NCI-H2029 (cell line): ENCODE data around the gene TMA7.

ENCODE experiments used
- DNase-seq: peaks from one replicate; lab custom pipeline; 2025; lab: John Stamatoyannopoulos, UW

TMA7 gene

DNA sequence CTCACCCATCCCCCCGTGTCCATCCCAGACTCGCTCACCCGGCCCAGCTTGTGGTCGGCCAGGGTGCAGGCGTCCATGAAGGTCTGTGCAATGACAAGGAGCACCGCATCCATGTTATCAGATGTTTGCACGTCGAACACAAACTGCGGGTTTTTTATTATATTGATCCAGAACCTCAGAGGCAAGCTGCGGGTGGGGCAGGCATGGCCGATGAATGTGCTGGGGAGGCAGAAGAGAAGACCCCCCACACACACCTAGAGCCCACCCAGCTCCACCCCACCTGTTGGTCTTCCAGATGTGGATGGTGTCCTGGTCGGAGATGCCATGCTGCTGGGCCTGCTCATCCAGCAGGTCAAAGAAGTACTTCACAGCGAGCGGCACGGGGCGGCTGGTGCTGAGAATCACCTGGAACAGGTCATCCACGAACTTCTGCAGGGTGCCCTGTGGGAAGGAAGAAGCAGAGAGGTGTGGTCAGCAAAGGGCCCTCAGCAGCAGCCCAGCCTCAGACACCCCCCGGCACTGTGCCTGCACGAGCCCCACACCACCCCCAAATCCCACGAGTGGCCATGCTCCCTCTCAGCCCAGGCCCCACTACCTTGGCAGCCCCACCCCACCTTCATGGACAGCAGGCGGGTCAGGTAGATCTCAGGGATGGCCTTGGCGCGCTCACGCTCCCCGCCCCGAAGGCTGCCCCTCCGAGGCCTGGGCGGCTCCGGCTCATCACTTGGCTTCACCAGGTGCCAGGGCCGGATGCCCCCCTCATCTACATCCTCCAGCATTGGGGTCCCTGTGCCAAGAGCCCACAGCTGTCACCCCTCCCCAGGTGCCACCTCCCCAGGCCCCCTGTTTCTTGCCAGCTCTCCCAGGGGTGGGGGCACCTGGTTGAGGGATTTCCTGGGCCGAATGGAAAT lies 30.5 kb upstream of the TMA7 start:
- no peak for DNase-seq

DNA sequence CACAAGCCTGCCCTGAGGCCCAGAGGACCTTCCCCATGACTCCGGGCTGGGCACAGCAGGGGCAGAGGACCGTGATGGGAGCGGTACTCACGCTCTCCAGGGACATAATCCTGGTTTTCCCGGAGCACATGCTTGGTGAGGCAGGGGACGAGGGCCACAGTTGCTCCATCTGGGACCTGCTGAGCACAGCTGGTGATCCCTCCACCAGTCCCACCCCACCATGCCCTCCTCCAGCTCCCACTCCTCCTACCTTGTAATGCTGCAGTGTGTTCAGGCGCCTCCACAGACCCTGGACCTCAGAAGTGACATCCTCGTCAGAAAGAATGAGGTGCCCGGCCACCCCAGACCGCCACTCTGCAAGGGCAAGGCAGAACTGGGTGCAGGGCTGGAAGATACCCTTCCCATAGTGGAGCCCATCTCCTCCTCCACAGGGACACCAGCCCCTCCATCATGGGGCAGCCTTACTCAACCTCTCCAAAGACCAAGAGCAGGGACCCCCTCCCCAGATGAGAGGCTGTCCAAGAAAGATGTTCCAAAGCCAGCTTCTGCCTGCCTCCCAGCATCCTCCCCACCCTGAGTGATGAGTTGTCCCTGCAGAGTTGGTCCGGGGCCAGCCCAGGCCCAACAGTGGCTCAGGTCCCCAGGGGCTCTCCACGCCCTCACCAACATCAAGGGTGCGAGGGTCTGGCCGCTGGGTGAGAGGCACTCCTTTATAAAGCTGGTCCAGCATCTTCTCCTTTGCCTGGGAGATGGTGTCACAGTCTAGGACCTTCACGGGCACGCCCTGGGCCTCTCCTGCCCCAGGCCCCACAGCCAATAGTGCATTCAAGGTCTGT lies 29.6 kb upstream of the TMA7 start:
- no peak for DNase-seq

DNA sequence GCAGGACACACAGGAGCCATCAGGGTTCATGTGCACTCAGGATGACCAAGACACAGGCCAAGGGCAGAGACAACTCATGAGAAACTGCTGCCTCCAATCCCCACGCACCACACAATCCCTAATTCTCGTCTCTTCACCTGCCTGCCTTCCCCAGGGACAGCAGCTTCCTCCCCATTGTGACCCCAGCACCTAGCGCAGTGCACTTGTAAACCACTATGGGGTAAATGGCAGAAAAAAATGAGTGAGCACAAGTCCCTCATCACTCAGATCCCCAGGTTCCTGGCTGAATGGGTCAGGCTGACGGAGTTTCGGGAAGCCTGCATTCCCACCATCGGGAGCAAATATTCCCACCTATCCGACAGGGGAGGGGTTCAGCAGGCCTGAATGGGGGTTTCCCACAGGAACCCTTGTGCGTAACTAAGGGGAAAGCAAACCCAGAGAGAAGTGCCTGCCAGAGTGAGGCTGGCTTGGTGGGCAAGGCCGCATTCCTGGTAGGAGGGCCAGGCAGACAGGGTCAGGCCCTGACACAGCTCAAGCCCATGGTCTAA lies 28.9 kb upstream of the TMA7 start:
- no peak for DNase-seq

DNA sequence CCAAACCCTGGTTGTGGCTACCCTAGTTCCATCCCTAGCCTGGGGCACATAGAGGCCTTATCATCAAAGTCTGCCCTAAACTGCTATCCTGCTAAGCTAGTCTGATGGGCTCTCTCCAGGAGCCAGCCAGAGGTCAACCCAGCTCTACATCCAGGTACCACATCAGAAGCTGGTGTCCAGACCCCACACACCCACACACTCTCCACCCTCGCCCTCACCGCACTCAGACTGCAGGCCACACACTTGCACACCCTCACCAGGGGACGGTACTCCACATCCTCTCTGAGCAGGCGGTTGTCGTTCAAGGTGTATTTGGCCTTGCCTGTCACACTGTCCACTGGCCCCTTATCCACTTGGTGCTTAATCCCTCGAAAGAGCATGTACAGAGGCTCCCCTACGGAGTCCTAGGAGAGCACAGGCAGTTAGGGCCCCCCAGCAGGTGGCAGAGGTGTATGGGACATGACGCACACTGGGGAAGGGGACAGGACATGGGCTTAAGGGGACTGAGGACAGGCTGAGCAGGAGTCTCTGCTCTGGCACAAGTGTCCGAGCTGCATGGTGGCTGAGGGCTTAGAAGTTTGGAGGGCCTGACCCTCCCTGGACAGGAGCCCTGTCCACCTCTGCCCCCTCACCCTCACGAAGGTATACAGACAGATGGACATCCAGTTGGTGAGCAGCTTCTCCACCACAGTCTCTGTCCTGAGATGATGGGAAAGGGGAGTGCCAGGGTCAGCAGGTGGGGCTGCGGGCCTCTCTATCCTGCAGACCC lies 28.3 kb upstream of the TMA7 start:
- no peak for DNase-seq

- DNase-seq: no peak
Observed at GRCh38 chr3:48412375-48413001, 27.6 kb upstream of the TMA7 start.

- DNase-seq: no peak
Observed at GRCh38 chr3:48413086-48413485, 27.0 kb upstream of the TMA7 start.

DNA sequence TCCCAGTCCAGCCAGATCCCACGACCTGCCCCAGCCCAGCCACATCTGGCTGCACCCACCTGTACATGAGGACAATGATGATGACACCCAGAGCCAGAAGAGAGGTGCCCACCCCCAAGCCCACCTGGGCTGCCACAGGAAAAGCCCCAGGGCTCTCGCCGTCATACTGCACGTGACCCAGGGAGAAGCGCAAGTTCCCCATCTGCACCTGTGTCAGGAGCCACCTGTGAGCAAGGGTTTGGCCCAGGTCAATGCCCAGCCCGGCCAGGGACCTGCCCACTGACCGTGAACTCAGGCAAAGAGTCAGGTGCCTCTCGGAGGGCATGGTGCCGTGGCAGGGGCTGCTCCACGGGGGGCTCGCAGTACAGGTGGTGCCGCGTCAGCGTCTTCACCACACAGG lies 26.4 kb upstream of the TMA7 start:
- no peak for DNase-seq

- DNase-seq: no peak
Observed at GRCh38 chr3:48414376-48415250, 25.4 kb upstream of the TMA7 start.

- no peak for DNase-seq
Observed at GRCh38 chr3:48415251-48415953, 24.7 kb upstream of the TMA7 start.

DNA sequence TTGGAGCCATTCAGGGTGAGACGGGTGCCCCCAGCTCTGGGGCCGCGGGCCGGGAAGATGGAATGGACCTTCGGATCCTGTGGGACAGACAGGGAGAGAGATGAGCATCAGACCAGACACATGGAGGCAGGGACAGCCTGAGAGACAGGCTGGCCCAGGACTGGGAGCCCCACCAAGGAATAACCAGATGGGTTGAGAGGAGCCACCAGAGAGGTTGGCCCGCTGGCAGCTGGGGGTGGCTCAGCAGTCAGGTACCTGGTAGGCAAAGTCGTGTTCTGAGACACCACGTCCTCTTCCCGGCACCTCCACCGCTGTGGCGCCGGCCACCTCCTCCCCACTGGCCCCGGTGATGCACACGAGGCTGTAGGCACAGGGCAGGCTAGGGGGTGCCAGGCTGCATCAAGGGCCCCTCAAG lies 24.0 kb upstream of the TMA7 start:
- no peak for DNase-seq

GRCh38 chr3:48416546-48416945 lies 23.5 kb upstream of the TMA7 start:
- DNase-seq: no peak

DNA sequence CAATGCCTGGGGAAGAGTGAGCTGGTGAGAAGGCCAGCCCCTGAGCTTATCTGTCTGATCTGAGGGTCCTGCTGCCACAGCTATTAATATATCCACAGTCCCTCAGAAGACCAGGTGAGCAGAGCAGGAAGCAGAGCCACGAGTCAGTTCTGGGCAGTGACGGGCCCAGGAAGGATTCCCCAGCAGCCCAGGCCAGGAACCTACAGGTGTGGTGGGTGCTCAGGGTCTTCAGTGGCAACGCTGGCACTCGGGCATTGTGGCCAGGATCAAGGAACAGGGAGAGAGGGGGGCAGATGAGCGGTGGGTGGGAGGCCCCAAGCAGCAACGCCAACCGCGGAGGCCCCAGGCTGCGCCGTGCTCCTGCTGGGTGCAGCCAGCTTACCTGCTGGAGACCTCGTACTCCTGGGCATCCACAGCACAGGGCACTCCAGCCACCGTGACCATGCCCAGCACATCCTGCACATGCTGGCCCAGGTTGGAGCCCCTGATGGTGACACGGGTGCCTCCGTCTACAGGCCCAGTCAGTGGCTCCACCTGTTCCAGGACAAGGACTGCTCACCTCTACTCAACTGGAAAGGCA lies 22.4 kb upstream of the TMA7 start:
- DNase-seq: no peak

GRCh38 chr3:48418140-48418539 lies 21.9 kb upstream of the TMA7 start:
- no peak for DNase-seq

GRCh38 chr3:48418651-48419050 lies 21.4 kb upstream of the TMA7 start:
- no peak for DNase-seq

DNA sequence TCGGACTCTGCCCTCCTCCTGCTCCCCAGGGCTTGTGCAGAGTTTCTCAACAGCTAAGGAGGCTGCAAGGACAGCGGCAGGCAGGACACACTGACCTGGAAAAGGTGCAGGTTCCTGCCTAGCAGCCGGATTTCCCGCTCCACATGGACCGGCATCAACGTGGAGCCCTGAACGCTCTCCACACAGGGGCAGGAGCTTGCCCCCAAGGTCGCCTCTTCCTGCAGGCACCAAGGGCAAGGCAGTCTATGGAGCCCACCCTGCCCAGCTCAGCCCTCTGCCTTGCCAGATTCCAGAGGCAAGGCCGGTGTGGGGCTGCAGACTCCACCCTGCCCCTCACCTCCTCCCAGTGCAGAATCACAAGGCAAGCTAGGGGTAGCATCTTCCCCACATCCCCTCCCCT lies 20.9 kb upstream of the TMA7 start:
- no peak for DNase-seq

DNA sequence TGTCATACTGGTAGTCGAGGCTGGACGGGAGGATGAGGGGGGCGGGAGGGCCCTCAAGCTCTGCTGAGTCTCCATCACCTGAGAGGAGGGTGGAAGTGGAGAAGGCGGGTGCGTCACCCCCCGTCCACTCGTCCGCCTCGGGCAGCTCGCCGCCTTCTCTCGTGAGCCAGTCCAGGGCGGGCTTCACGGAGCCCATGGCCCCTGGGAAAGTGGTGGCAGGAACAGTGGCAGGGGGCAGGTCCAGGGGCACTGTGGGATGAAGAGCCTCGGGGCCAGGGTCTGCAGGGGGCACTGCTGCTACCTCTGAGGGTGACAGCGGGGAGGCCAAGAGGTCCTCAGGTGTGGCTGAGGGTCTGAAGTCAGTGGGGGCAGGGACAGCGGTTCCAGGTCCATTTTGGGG lies 20.5 kb upstream of the TMA7 start:
- DNase-seq: no peak

DNA sequence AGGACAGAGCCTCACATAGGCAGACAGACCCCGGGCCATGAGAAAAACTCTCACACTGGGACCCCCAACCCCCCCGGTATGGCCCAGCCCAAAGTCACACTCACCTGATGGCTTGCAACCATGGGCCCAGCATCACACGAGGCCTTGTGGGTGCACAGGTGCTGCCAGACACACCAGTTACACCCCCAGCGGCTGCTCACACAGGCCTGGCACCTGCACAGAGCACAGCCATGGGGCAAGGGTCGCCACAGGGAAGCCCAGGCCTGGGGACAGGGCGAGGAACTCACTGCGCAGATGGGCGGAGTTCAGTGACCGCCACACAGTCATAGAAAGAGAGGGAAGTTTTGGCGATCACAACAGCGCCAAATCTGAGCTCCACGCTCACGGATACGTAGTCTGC lies 19.5 kb upstream of the TMA7 start:
- DNase-seq: no peak

DNA sequence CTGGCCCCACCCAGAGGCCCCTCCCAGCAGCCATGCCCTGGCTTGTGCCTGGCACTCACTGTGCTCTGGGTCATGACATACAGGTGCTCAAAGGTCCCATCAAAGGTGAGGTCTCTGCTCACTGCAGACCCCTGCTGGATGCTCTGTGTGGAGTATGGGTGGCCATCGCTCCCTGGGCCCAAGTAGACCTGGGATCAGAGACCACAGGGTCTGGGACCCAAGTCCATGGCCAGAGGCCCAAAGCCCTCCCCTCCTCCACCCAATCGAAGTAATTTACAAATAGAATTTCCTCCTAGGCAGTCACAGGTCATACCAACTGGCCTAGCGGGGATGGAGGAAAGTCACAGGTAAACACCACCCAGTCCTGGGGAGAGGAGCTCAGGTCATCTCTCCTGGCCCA lies 17.8 kb upstream of the TMA7 start:
- no peak for DNase-seq

DNA sequence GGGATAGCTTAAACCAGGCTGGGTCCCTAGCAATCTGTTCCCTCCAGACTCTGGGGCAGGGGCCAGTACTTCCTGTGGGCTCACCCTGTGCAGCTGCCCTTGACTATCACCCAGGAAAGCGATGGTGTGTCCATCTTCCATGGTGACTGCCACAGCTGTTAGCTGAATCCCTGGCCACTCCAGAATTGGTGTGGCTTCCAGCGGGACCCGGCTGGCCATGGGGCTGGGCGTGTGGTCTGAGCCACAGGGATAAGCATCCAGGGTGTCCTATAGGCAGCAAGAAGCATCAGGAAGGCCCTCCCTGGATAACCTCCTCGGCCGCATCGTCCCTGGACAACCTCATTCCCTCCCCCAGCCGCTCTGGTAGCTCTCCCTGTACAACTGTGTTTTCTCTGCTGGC lies 17.4 kb upstream of the TMA7 start:
- no peak for DNase-seq
